PFSK-1 (cell line): ENCODE results near the gene ZBTB38.

Experiments
- FOXP2 ChIP-seq: optimal IDR thresholded peaks from 2 replicates; pipeline ENCODE3; 2011; ENCODE audit warnings: borderline replicate concordance, control low read depth, inconsistent platforms; ENCODE audit not compliant: insufficient read depth; ENCODE audit errors: extremely low read length, extremely low read depth
- POLR2AphosphoS5 ChIP-seq: IDR thresholded peaks from 2 replicates; pipeline ENCODE4 v1.6.1; 2012; ENCODE audit warnings: low read depth, mild to moderate bottlenecking, control low read depth, low read length, moderate library complexity
- SIN3A ChIP-seq: IDR thresholded peaks from 2 replicates; pipeline ENCODE4 v1.6.1; 2012; ENCODE audit warnings: mild to moderate bottlenecking, low read length, moderate library complexity, borderline replicate concordance; ENCODE audit not compliant: insufficient read depth
- TAF1 ChIP-seq: IDR thresholded peaks from 2 replicates; pipeline ENCODE4 v1.6.1; 2012; ENCODE audit warnings: low read length, control low read depth, borderline replicate concordance; ENCODE audit not compliant: insufficient read depth
- TF ChIP-seq, protein P1 (sequence below), 2 experiments: IDR thresholded peaks; 2 replicates each; pipeline versions ENCODE4 v1.6.1 to v1.8.0; 2011 to 2012; ENCODE audit warnings: low read depth in 2 of 2, low read length in 2 of 2, control low read depth in 1 of 2, inconsistent platforms in 1 of 2, mild to moderate bottlenecking in 1 of 2, moderate library complexity in 1 of 2; ENCODE audit not compliant: insufficient read depth in 1 of 2

The ZBTB38 gene

DNA sequence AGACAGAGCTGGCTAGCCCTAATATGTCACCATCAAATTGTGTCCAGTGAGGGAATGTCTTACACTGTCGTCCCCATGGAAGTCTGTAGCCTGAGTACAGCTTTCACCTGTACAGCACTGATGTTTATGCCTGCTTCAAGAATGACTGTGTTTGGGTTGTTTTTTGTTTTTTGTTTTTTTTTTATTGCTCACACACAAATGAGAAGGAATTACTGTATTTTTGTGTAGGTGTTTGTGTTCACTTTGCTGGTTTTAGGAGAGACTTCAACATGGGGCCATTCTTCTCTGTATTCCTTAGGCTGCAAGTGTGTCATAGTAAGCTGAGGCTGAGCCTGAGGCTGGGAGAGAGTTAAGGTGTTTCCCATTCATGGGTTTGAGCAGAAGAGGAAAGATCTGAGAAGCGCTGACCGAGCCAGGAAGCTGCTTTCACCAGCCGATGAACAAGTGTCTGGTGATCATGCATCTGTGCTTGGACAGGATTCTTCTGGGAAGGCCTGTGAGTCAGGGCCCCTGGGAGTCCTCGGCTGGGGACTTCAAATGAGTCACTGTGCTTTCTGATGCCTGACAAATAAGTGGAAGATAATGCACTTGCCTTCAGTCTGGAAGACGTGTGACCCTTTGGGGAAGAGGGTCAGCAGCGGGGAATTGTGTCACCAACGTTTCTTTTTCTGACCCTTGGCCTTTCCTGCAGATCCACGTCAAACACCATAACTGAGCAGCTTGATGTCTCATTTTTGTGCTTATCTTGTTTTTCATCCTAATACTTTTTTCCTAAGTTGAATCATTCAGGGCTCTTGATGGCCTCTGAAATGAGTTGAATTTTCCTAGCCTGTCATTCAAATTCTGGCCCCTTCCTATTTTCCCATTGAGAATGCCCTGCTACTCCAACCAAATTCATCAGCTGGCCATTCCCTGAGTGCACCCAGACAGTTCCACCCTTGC lies 36.7 kb upstream of the ZBTB38 start:
- TF ChIP-seq, protein P1, sequence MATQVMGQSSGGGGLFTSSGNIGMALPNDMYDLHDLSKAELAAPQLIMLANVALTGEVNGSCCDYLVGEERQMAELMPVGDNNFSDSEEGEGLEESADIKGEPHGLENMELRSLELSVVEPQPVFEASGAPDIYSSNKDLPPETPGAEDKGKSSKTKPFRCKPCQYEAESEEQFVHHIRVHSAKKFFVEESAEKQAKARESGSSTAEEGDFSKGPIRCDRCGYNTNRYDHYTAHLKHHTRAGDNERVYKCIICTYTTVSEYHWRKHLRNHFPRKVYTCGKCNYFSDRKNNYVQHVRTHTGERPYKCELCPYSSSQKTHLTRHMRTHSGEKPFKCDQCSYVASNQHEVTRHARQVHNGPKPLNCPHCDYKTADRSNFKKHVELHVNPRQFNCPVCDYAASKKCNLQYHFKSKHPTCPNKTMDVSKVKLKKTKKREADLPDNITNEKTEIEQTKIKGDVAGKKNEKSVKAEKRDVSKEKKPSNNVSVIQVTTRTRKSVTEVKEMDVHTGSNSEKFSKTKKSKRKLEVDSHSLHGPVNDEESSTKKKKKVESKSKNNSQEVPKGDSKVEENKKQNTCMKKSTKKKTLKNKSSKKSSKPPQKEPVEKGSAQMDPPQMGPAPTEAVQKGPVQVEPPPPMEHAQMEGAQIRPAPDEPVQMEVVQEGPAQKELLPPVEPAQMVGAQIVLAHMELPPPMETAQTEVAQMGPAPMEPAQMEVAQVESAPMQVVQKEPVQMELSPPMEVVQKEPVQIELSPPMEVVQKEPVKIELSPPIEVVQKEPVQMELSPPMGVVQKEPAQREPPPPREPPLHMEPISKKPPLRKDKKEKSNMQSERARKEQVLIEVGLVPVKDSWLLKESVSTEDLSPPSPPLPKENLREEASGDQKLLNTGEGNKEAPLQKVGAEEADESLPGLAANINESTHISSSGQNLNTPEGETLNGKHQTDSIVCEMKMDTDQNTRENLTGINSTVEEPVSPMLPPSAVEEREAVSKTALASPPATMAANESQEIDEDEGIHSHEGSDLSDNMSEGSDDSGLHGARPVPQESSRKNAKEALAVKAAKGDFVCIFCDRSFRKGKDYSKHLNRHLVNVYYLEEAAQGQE (IDR thresholded peaks at IDR 0.05; ENCODE audit: insufficient read depth in 1 of 2, low read depth in 2 of 2, low read length in 2 of 2): peak in 1 of 2 experiments; percentile 57; a peak in 2 of 4 replicates
- TF ChIP-seq POLR2AphosphoS5: peak; percentile 53
- TF ChIP-seq SIN3A: no peak; the same call in 1 of the 2 replicates

DNA sequence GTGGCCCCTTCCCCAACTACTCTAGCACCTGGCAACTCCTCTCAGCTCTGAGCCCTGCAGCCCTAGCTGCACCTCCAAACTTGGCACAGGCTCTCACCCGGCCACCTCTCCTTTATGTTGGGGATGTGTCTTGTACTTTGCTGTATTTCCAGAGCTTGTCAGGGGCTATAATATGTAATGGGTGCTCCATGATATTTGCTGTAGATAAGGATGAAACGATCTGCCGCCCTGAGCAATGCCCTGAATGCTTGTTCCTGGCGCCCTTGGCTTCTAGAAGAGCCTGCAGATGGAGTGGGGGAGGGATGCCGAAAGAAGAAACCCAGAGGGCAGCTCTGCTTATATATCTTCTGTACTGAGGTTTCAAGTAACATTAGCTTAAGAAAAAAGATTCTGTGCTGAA lies 35.9 kb upstream of the ZBTB38 start:
- TF ChIP-seq SIN3A (no peak), TAF1 (no peak), POLR2AphosphoS5 (no peak), FOXP2 (no peak)
- TF ChIP-seq, protein P1 (IDR thresholded peaks at IDR 0.05; ENCODE audit: insufficient read depth in 1 of 2, low read depth in 2 of 2, low read length in 2 of 2): no peak

DNA sequence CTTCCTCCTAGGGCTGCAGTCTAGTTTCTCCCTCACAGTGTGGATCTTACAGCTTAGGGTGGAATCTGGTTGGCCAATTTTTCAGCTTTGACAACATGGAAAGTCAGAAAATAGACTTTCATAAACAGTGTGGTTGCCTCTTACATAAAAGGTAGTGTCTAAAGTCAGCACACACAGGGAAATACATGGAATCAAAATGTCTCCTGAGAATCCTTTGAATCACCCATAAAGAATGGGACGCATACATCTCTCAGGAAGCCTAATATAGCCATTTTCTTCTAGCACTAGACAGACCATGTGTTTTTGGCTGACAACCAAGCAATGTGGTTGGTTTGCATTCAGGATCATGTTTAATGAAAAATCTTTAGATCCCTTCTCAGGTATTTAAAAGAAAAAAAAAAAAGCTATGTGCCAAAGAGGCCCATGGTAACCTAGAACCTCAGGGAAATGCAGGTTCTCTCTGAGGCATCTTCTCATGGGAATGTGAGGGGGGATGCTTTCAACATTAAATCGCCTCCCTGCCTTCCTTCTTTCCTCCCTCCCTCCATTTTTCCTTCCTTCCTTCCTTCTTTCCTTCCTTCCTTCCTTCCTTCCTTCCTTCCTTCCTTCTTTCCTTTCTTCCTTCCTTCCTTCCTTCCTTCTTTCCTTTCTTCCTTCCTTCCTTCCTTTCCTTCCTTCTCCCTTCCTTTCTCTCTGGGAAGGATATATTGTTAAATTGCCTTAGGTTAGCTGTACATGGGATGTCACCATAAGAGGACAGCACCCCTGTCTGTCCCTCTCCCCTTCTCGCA lies 34.3 kb upstream of the ZBTB38 start:
- TF ChIP-seq TAF1 (no peak), POLR2AphosphoS5 (no peak)
- TF ChIP-seq, protein P1 (IDR thresholded peaks at IDR 0.05; ENCODE audit: insufficient read depth in 1 of 2, low read depth in 2 of 2, low read length in 2 of 2): no peak

DNA sequence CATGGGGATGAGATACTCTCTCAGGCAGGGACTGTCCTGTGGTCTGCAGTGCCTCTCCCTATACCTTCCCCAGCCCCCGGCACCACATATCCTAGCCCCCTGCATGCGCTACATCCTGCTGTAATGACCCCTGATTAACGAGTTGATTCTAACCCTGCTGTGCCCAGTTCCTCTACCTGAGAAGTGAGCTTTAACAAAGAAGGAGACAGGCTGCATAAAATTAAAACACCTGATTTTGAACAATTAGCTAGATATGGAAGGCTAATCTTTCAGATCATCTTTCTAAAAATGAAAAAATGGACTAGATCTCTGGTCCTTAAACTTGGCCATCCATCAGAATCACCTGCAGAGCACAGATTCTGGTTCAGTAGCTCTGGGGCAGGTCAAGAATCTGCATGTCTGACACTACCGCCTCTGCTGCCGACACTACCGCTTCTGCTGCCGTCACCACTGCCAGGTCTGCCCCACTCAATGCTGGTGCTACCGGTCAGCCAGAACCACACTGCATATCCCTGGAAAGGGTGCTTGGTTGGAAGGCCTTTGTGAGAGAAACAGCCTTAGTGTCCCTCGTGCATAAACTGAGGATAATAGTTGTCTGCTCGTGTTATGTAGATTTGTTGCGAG lies 33.6 kb upstream of the ZBTB38 start:
- TF ChIP-seq POLR2AphosphoS5: no peak
- TF ChIP-seq TAF1: no peak
- TF ChIP-seq, protein P1 (IDR thresholded peaks at IDR 0.05; ENCODE audit: insufficient read depth in 1 of 2, low read depth in 2 of 2, low read length in 2 of 2): no peak
- TF ChIP-seq FOXP2: no peak
- TF ChIP-seq SIN3A: no peak
